AG04450 (cell line): ENCODE data around the gene DDX1. TPM values are rescaled to one million over a fixed set of nuclear protein-coding genes. Genes with fewer than 3 reads are reported as not detected.

Source experiments
- CTCF ChIA-PET: fragments of 300-600, 350-600 bp; formaldehyde crosslinking; extraction: SDS; loops from one replicate; lab custom pipeline; 2022; ENCODE audit warnings: antibody characterized with exemption, inconsistent platforms; lab: Charles Lee
- POLR2A ChIA-PET: fragments of 350-600 bp; formaldehyde crosslinking; extraction: SDS; loops from one replicate; lab custom pipeline; 2021; ENCODE audit warnings: antibody characterized with exemption, inconsistent platforms; lab: Yijun Ruan, JAX
- DNase-seq: peaks from one replicate; pipeline ENCODE4 v3.0.0-alpha.2; 2011; ENCODE audit warnings: low read depth, low spot score
- H3K27ac ChIP-seq: one replicate; pipeline ENCODE4 v1.5.1; 2012; ENCODE audit warnings: low read depth, low read length, control low read depth
- H3K27me3 ChIP-seq: one replicate; pipeline ENCODE4 v1.6.0; 2012; ENCODE audit warnings: low read length; ENCODE audit not compliant: control insufficient read depth, insufficient read depth
- H3K4me3 ChIP-seq: 2 replicates; pipeline ENCODE4 v1.5.1; 2011; ENCODE audit warnings: mild to moderate bottlenecking, low read depth, low read length, control low read depth
- H3K9me3 ChIP-seq: 2 replicates; pipeline ENCODE4 v1.5.1; 2012; ENCODE audit warnings: low read length; ENCODE audit not compliant: control insufficient read depth, insufficient read depth
- polyA plus RNA-seq: library from polyadenylated mRNA; depleted of rRNA; stranded (reverse); fragments of >200 nt; gene quantifications from 2 replicates; pipeline ENCODE4 v1.2.3, GENCODE V29; 2011
- TF ChIP-seq, protein P1 (sequence below): IDR thresholded peaks from 2 replicates; pipeline ENCODE4 v1.5.1; 2011; ENCODE audit warnings: low read depth, low read length, control low read depth, inconsistent platforms

Gene DDX1
- polyA plus RNA-seq, 1 experiment = 171 TPM

DNA sequence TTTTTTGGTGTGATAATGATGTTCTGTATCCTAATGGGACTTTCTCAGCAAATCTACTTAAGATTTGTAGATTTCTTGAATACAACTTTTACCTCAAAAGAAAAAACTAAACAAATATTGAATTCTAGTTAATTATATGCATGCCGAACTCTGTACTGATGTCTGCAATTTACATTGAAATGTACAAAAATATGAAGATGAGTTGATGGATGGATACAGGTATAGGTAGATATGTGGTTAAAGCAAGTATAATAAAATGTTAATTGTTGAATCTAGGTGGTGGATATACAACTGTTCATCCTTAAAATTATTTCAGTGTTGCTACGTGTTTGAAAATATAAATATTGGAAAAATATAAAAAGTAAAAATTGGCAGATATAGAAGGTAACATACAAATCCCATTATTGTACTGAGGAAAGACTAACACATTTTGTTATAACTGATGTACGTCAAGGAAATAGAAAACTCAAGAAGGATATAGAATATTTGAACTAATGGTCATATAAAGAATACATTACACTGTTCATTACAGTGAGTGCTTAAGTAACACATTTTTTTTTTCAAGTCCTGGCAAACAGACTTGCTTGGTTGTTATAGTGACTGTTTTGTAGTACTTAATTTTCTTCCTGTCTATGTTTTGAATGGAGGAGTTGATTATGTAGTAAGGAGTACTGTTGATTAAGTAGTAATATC is 33.8 kb downstream of the DDX1 start:
- H3K27me3 ChIP-seq = no peaks in the 10 kb centered on the region
- TF ChIP-seq, protein P1, sequence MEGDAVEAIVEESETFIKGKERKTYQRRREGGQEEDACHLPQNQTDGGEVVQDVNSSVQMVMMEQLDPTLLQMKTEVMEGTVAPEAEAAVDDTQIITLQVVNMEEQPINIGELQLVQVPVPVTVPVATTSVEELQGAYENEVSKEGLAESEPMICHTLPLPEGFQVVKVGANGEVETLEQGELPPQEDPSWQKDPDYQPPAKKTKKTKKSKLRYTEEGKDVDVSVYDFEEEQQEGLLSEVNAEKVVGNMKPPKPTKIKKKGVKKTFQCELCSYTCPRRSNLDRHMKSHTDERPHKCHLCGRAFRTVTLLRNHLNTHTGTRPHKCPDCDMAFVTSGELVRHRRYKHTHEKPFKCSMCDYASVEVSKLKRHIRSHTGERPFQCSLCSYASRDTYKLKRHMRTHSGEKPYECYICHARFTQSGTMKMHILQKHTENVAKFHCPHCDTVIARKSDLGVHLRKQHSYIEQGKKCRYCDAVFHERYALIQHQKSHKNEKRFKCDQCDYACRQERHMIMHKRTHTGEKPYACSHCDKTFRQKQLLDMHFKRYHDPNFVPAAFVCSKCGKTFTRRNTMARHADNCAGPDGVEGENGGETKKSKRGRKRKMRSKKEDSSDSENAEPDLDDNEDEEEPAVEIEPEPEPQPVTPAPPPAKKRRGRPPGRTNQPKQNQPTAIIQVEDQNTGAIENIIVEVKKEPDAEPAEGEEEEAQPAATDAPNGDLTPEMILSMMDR = no peak
- no peak overlapping the region for H3K4me3 ChIP-seq
- DNase-seq = no peak
- ChIA-PET POLR2A (no interaction called here), CTCF (interaction anchor here (1.4 kb wide), 1 partner anchor 11 kb away, joined by 3 read pairs; no protein-coding TSS in a partner anchor)
- H3K27ac ChIP-seq = no peak overlapping the region
- H3K9me3 ChIP-seq = no peaks in the 10 kb centered on the region

DNA sequence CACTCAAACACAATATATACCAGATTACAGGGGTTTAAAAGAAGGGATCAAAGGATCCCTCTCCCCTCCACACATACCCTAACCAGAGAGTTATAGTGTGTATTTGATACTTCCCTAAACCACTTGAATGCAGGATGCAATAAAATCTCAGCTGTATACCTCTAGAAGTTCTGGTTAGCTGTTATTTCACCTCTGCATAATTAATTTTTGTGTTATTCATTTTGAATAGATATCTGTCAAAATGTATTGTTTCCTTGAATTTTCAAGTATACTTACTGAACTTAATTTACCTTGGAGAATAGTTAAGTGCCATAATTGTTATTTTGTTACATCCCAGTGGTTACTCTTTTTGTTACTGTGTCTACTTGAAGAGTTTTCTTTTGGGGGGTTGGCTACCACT is 34.5 kb downstream of the DDX1 start:
- H3K4me3 ChIP-seq = no peak overlapping the region
- DNase-seq = no peak
- H3K27ac ChIP-seq = no peak overlapping the region
- ChIA-PET POLR2A (no interaction called here), CTCF (interaction anchor here (1.4 kb wide), 1 partner anchor 11 kb away, joined by 3 read pairs; no protein-coding TSS in a partner anchor)
- no peaks in the 10 kb centered on the region for H3K9me3 ChIP-seq
- no peaks in the 10 kb centered on the region for H3K27me3 ChIP-seq
- TF ChIP-seq, protein P1 = no peak

DNA sequence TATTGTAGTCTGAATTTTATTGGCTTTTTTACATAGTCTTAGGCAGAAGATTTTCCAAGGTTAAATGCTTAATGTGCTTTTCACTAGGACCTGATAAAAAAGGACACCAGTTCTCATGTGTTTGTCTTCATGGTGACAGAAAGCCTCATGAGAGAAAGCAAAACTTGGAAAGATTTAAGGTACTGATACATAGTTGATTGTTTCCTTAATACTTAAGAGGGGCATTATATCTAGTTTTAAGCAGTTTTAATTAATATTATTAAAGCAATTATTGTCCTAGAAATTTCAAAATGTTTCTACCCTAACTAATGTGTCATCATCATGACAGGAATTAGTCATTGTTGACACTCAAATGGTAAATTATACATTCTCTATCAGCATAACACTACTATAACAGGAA is 35.3 kb downstream of the DDX1 start:
- H3K4me3 ChIP-seq = no peak overlapping the region
- no peak overlapping the region for H3K27ac ChIP-seq
- ChIA-PET POLR2A (no interaction called here), CTCF (interaction anchor here (1.4 kb wide), 1 partner anchor 10 kb away, joined by 3 read pairs; no protein-coding TSS in a partner anchor)
- H3K9me3 ChIP-seq = no peaks in the 10 kb centered on the region
- TF ChIP-seq, protein P1 = no peak
- DNase-seq = no peak
- H3K27me3 ChIP-seq = no peaks in the 10 kb centered on the region

DNA sequence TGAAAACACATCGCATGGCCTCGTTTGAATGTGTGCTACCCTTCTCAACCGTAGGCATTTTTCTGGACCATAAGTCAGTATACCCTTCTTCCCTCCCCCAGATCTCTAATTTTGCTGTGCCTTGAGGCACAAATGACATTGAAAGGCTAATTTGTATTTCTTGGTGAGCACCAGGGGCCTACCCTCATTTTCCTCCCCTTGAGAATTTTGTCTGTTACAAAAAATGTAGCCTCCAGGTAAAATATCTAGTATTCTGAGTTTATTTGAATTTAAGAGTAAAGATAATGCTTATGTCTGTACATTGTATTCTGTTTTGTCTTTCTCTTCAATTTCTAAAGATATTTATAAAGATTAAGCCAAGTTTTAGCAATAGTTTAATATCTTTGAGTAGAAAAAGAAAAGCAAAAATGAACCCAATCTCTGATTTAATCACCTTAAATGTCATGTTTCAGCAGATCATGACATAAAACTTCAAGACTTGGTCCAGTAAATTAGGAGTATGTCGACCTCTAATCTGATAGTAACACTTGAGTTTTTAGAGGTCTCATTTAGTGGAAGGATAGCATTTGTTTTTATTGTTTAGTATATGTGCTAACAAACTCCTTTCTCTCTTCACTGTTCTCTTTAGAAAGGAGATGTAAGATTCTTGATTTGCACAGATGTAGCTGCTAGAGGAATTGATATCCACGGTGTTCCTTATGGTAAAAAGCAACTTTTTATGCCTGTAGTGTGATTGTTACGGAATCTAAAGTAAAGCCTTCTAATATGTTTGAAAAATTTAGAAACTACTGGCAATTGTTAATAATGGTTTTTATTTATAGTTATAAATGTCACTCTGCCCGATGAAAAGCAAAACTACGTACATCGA is 36.4 kb downstream of the DDX1 start:
- Histone ChIP-seq H3K9me3 (no peaks in the 10 kb centered on the region), H3K4me3 (no peak overlapping the region), H3K27me3 (no peaks in the 10 kb centered on the region), H3K27ac (no peak overlapping the region)
- TF ChIP-seq, protein P1 = no peak
- no peak for DNase-seq
- POLR2A ChIA-PET = no interaction called here
- CTCF ChIA-PET = interaction anchor here (0.7 to 1.2 kb wide), 3 partner anchors 8 to 981 kb away, joined by 3 read pairs; no protein-coding TSS in a partner anchor
